ENCODE results near the gene VLDLR. TPM values are rescaled to one million over a fixed set of nuclear protein-coding genes. Genes with fewer than 3 reads are reported as not detected.

Gene VLDLR
- total and polyA plus RNA-seq, 2 of the 8 experiments (the other 6 are each of a cell fraction or from before 2014, with no cell fraction given), result 24.2 to 49.1 TPM

DNA sequence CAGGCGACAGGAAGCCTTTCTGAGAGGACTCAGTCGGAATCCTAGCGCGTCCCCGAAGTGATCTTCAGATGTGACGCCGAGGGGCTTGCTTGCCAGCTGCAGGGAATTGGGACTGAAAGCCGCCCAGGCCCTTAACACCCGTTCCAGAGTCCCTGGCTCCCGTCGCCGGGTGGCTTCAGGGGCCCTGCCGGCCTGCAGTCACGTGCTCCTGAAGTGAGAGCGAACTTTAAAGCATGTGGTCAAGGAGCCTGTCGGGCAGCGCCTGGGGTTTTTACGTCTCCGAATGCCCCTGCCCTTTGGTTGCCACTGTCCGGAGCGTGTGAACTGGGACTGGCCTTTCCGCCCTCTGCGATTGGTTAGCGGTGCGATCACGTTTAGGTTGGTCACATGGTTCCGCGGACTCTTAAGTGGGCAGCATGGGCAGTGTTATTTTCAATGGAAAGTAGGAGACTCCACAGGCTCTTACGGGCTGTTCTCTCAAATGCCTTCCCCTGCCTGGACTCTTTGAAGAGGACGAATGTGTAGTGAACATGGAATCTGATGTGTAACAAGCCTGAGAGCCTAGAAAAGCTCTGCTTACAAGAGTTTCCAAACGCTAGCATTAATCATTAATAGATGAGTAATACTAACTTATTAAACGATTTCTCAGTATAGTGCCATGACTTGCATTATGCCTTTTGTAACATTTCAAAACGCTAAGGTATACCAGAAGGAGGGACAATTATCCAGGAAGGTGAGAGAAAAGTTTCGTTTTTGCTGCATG lies 1.9 kb downstream of the VLDLR start:
- Histone ChIP-seq H3K23ac (ENCODE audit: insufficient read length) (no peak overlapping the region), H3K36me3 (ENCODE audit: control insufficient read depth in 2 of 4, insufficient read depth in 4 of 4, low read length in 3 of 4) (no peaks in the 10 kb centered on the region), H4K8ac (ENCODE audit: extremely low read depth, insufficient read depth, low read length) (no peak overlapping the region), H2BK120ac (replicated peaks; ENCODE audit: low read depth, low read length) (no peak overlapping the region), H3K27me3 (replicated peaks in 1 of 4; ENCODE audit: control insufficient read depth in 3 of 4, extremely low read depth in 1 of 4, insufficient read depth in 3 of 4, low read length in 3 of 4) (peaks cover 0 to 7% (median 3%) of the 10 kb centered on the region in 4 experiments; a peak in 3 of 7 replicates), H3K56ac (replicated peaks; ENCODE audit: insufficient read length, low read depth, low read length) (no peak overlapping the region), H3K4me1 (replicated peaks in 1 of 4; ENCODE audit: control insufficient read depth in 3 of 4, insufficient read depth in 4 of 4, low read length in 3 of 4) (peaks cover 3 to 19% (median 16%) of the 10 kb centered on the region in 4 experiments), H4K5ac (ENCODE audit: insufficient read length, low read depth, low read length) (no peak overlapping the region), H4K91ac (replicated peaks; ENCODE audit: insufficient read length, low read length) (no peak overlapping the region), H3K27ac (ENCODE audit: low read depth, low read length) (no peak overlapping the region), H3K23me2 (ENCODE audit: low read depth, low read length) (peaks cover 15% of the 10 kb centered on the region; the same call in 1 of the 2 replicates), H3K9me3 (ENCODE audit: insufficient read depth in 2 of 2, low read depth in 1 of 2, low read length in 1 of 2) (no peaks in the 10 kb centered on the region), H3K79me1 (ENCODE audit: low read depth, low read length) (peaks cover 8% of the 10 kb centered on the region; the same call in 1 of the 2 replicates), H3K4me3 (ENCODE audit: extremely low read depth in 1 of 4, insufficient read depth in 2 of 4, low read depth in 3 of 4, low read length in 4 of 4) (peak overlapping the region; percentile 68 to 79 (median 74)), H3K4ac (replicated peaks; ENCODE audit: insufficient read length, low read depth, low read length) (no peak overlapping the region), H3K79me2 (ENCODE audit: control insufficient read depth in 1 of 2, insufficient read depth in 2 of 2, low read length in 2 of 2) (peaks cover 16 to 77% of the 10 kb centered on the region in 2 experiments), H3K4me2 (ENCODE audit: insufficient read depth in 1 of 2, low read depth in 2 of 2, low read length in 2 of 2) (peak overlapping the region; percentile 91 to 94), H3K18ac (ENCODE audit: extremely low read depth, low read length) (no peak overlapping the region), H2BK15ac (ENCODE audit: low read length) (0 out of 2 replicates have a peak overlapping the region, but pooled peaks have one; percentile 32), H4K20me1 (replicated peaks in 1 of 2; ENCODE audit: control insufficient read depth in 1 of 2, insufficient read depth in 2 of 2, low read length in 2 of 2) (peaks cover 15 to 16% of the 10 kb centered on the region in 2 experiments), H2BK20ac (ENCODE audit: low read length) (no peak overlapping the region), H2AK5ac (ENCODE audit: low read depth, low read length) (0 out of 2 replicates have a peak overlapping the region, but pooled peaks have one; percentile 34), H3K14ac (ENCODE audit: insufficient read length) (no peak overlapping the region), H2BK5ac (ENCODE audit: low read depth, low read length) (no peak overlapping the region), H2AFZ (ENCODE audit: low read length) (no peak overlapping the region), H2BK12ac (ENCODE audit: low read depth, low read length) (no peak overlapping the region), H3K9ac (replicated peaks in 1 of 4; ENCODE audit: extremely low read depth in 1 of 4, low read depth in 3 of 4, low read length in 3 of 4) (peak overlapping the region in 2 of 4 experiments; percentile 2 to 56; a peak in 3 of 7 replicates)
- FAIRE-seq, result no peak
- POLR2A ChIA-PET (ENCODE audit: partially characterized antibody), result interaction anchor here (0.6 to 3.2 kb wide), 19 partner anchors 9 to 476 kb away, joined by 3 to 16 read pairs (median 3); no protein-coding TSS in a partner anchor
- WGBS, 2 experiments (ENCODE audit: extremely low coverage in 1 of 2, insufficient coverage in 1 of 2, insufficient read length in 1 of 2, insufficient replicate concordance in 2 of 2, low coverage in 1 of 2, low lambda C conversion rate in 2 of 2, missing lambda C conversion rate in 1 of 2), result 11% methylated on average over 34 of the region's 34 CpGs; no CpG with 5 or more reads in 1 of the 2 experiments
- CTCF ChIA-PET (ENCODE audit: partially characterized antibody), result no interaction called here
- peak in 1 of 2 experiments; percentile 74 for DNase-seq (ENCODE audit: low read depth in 1 of 2, low spot score in 2 of 2)
- TF ChIP-seq SP4 (IDR thresholded peaks at IDR 0.05; ENCODE audit: low read length) (no peak), RBBP5 (IDR thresholded peaks at IDR 0.05; ENCODE audit: borderline replicate concordance, low read depth, low read length) (0 out of 2 replicates have a peak, but pooled peaks have one; percentile 22), CBX5 (IDR thresholded peaks at IDR 0.05; ENCODE audit: low read depth, low read length) (no peak), TAF1 (IDR thresholded peaks at IDR 0.05; ENCODE audit: low read depth, low read length) (peak; percentile 41; the same call in 1 of the 2 replicates)
- TF ChIP-seq, protein P1, sequence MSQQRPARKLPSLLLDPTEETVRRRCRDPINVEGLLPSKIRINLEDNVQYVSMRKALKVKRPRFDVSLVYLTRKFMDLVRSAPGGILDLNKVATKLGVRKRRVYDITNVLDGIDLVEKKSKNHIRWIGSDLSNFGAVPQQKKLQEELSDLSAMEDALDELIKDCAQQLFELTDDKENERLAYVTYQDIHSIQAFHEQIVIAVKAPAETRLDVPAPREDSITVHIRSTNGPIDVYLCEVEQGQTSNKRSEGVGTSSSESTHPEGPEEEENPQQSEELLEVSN (IDR thresholded peaks at IDR 0.05), result peak; percentile 89
- TF ChIP-seq, protein P2, sequence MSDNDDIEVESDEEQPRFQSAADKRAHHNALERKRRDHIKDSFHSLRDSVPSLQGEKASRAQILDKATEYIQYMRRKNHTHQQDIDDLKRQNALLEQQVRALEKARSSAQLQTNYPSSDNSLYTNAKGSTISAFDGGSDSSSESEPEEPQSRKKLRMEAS (IDR thresholded peaks at IDR 0.05), result peak; percentile 93
- TF ChIP-seq, protein P3, sequence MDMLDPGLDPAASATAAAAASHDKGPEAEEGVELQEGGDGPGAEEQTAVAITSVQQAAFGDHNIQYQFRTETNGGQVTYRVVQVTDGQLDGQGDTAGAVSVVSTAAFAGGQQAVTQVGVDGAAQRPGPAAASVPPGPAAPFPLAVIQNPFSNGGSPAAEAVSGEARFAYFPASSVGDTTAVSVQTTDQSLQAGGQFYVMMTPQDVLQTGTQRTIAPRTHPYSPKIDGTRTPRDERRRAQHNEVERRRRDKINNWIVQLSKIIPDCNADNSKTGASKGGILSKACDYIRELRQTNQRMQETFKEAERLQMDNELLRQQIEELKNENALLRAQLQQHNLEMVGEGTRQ (IDR thresholded peaks at IDR 0.05; ENCODE audit: low read length), result peak; percentile 82
